H1 (cell line): ENCODE measurements around the gene ASXL2. TPM values are rescaled to one million over a fixed set of nuclear protein-coding genes. Genes with fewer than 3 reads are reported as not detected.

ENCODE experiments used
- CTCF ChIA-PET: fragments of 300-600 bp; sonication (Branson Sonifier 250); formaldehyde crosslinking; loops from one replicate; lab custom pipeline; 2021; ENCODE audit not compliant: partially characterized antibody; lab: Charles Lee
- POLR2A ChIA-PET: fragments of 300-600 bp; sonication (Branson Sonifier 250); formaldehyde crosslinking; loops from one replicate; lab custom pipeline; 2021; ENCODE audit warnings: inconsistent platforms; ENCODE audit not compliant: partially characterized antibody; lab: Charles Lee
- DNase-seq, 2 experiments: peaks; one replicate each; pipeline versions ENCODE4 v3.0.0 to v3.0.0-alpha.2; 2010 to 2022; ENCODE audit warnings: low spot score in 2 of 2, low read depth in 1 of 2, mixed read lengths in 1 of 2
- FAIRE-seq: peaks from 2 replicates; lab custom pipeline; 2011; peaks lifted over from hg19 to GRCh38; lab: Jason Lieb, UNC
- H2AFZ ChIP-seq: 2 replicates; pipeline ENCODE4 v1.8.1; 2012; ENCODE audit warnings: low read length, inconsistent platforms
- H2AK5ac ChIP-seq: 2 replicates; pipeline ENCODE4 v1.6.1; 2013; ENCODE audit warnings: low read depth, low read length
- H2BK120ac ChIP-seq: replicated peaks from 2 replicates; pipeline ENCODE3; 2013; ENCODE audit warnings: low read depth, low read length, inconsistent platforms
- H2BK12ac ChIP-seq: 2 replicates; pipeline ENCODE4 v1.6.1; 2013; ENCODE audit warnings: low read depth, low read length
- H2BK15ac ChIP-seq: 2 replicates; pipeline ENCODE4 v1.6.1; 2013; ENCODE audit warnings: low read length
- H2BK20ac ChIP-seq: 2 replicates; pipeline ENCODE4 v1.6.1; 2013; ENCODE audit warnings: low read length
- H2BK5ac ChIP-seq: 2 replicates; pipeline ENCODE4 v1.6.1; 2013; ENCODE audit warnings: low read depth, low read length
- H3K14ac ChIP-seq: 2 replicates; pipeline ENCODE4 v1.6.1; 2013; ENCODE audit warnings: inconsistent platforms; ENCODE audit not compliant: insufficient read length
- H3K18ac ChIP-seq: 2 replicates; pipeline ENCODE4 v1.6.1; 2013; ENCODE audit warnings: low read length; ENCODE audit errors: extremely low read depth
- H3K23ac ChIP-seq: 2 replicates; pipeline ENCODE4 v1.6.1; 2013; ENCODE audit warnings: inconsistent platforms; ENCODE audit not compliant: insufficient read length
- H3K23me2 ChIP-seq: 2 replicates; pipeline ENCODE4 v1.6.1; 2013; ENCODE audit warnings: low read depth, low read length
- H3K27ac ChIP-seq: 2 replicates; pipeline ENCODE4 v1.6.1; 2011; ENCODE audit warnings: low read depth, low read length, inconsistent platforms
- H3K27me3 ChIP-seq, 4 experiments: replicated peaks in 1 of 4; 1 replicate in 1 of 4; 2 replicates in 3 of 4; pipeline versions ENCODE4 v1.6.1 to v1.8.1; 2011 to 2013; ENCODE audit warnings: low read length in 3 of 4, mild to moderate bottlenecking in 3 of 4, inconsistent platforms in 2 of 4, mixed read lengths in 2 of 4, moderate library complexity in 1 of 4; ENCODE audit not compliant: control insufficient read depth in 3 of 4, insufficient read depth in 3 of 4; ENCODE audit errors: extremely low read depth in 1 of 4
- H3K36me3 ChIP-seq, 4 experiments: 2 replicates each; pipeline versions ENCODE4 v1.6.1 to v1.8.1; 2011 to 2013; ENCODE audit warnings: mild to moderate bottlenecking in 4 of 4, low read length in 3 of 4, moderate library complexity in 2 of 4, control low read depth in 1 of 4, inconsistent platforms in 1 of 4; ENCODE audit not compliant: insufficient read depth in 4 of 4, control insufficient read depth in 2 of 4
- H3K4ac ChIP-seq: replicated peaks from 2 replicates; pipeline ENCODE3; 2013; ENCODE audit warnings: low read length, low read depth, mixed read lengths, inconsistent platforms; ENCODE audit not compliant: insufficient read length
- H3K4me1 ChIP-seq, 4 experiments: replicated peaks in 1 of 4; 1 replicate in 1 of 4; 2 replicates in 3 of 4; pipeline versions ENCODE4 v1.6.1 to v1.8.1; 2011 to 2013; ENCODE audit warnings: low read length in 3 of 4, inconsistent platforms in 2 of 4, mixed read lengths in 1 of 4; ENCODE audit not compliant: insufficient read depth in 4 of 4, control insufficient read depth in 3 of 4
- H3K4me2 ChIP-seq, 2 experiments: 2 replicates each; pipeline versions ENCODE4 v1.6.1 to v1.8.1; 2011 to 2013; ENCODE audit warnings: low read depth in 2 of 2, low read length in 2 of 2, control low read depth in 1 of 2, inconsistent platforms in 1 of 2, mild to moderate bottlenecking in 1 of 2; ENCODE audit not compliant: insufficient read depth in 1 of 2
- H3K4me3 ChIP-seq, 4 experiments: fragments of 200-600, 300-600 bp in 1 of 4; sonication (generic), shearing (Covaris generic), sonication (Bioruptor Twin) in 1 of 4; 2 replicates each; pipeline versions ENCODE4 v1.5.1 to v1.8.1; 2011 to 2016; ENCODE audit warnings: low read length in 4 of 4, low read depth in 3 of 4, control low read depth in 2 of 4, inconsistent platforms in 2 of 4, mild to moderate bottlenecking in 2 of 4, mixed read lengths in 1 of 4, moderate library complexity in 1 of 4; ENCODE audit not compliant: insufficient read depth in 2 of 4; ENCODE audit errors: extremely low read depth in 1 of 4
- H3K56ac ChIP-seq: replicated peaks from 2 replicates; pipeline ENCODE3; 2013; ENCODE audit warnings: low read depth, mild to moderate bottlenecking, mixed read lengths, low read length, inconsistent platforms; ENCODE audit not compliant: insufficient read length
- H3K79me1 ChIP-seq: 2 replicates; pipeline ENCODE4 v1.6.1; 2013; ENCODE audit warnings: low read depth, low read length, control low read depth
- H3K79me2 ChIP-seq, 2 experiments: 2 replicates each; pipeline versions ENCODE4 v1.6.1 to v1.8.1; 2012 to 2013; ENCODE audit warnings: low read length in 2 of 2, mild to moderate bottlenecking in 2 of 2, inconsistent platforms in 1 of 2; ENCODE audit not compliant: insufficient read depth in 2 of 2, control insufficient read depth in 1 of 2
- H3K9ac ChIP-seq, 4 experiments: replicated peaks in 1 of 4; 1 replicate in 1 of 4; 2 replicates in 3 of 4; pipeline versions ENCODE4 v1.6.1 to v1.8.1; 2011 to 2013; ENCODE audit warnings: low read depth in 3 of 4, low read length in 3 of 4, control low read depth in 2 of 4, mild to moderate bottlenecking in 2 of 4, moderate library complexity in 2 of 4, inconsistent platforms in 1 of 4; ENCODE audit errors: extremely low read depth in 1 of 4
- H3K9me3 ChIP-seq, 2 experiments: 2 replicates each; pipeline versions ENCODE4 v1.6.1 to v1.8.1; 2012 to 2013; ENCODE audit warnings: mild to moderate bottlenecking in 2 of 2, moderate library complexity in 2 of 2, control low read depth in 1 of 2, inconsistent platforms in 1 of 2, low read depth in 1 of 2, low read length in 1 of 2, mixed read lengths in 1 of 2; ENCODE audit not compliant: insufficient read depth in 2 of 2
- H4K20me1 ChIP-seq, 2 experiments: replicated peaks in 1 of 2; 2 replicates each; pipeline versions ENCODE3 to v1.8.1; 2011 to 2013; ENCODE audit warnings: inconsistent platforms in 2 of 2, low read length in 2 of 2, mild to moderate bottlenecking in 1 of 2; ENCODE audit not compliant: insufficient read depth in 2 of 2, control insufficient read depth in 1 of 2
- H4K5ac ChIP-seq: 2 replicates; pipeline ENCODE4 v1.6.1; 2013; ENCODE audit warnings: low read length, low read depth, mixed read lengths, inconsistent platforms; ENCODE audit not compliant: insufficient read length
- H4K8ac ChIP-seq: 2 replicates; pipeline ENCODE4 v1.8.0; 2013; ENCODE audit warnings: mild to moderate bottlenecking, moderate library complexity, low read length, inconsistent platforms; ENCODE audit not compliant: insufficient read depth; ENCODE audit errors: extremely low read depth
- H4K91ac ChIP-seq: replicated peaks from 2 replicates; pipeline ENCODE3; 2013; ENCODE audit warnings: low read length, mixed read lengths, inconsistent platforms; ENCODE audit not compliant: insufficient read length
- CREB1 ChIP-seq: IDR thresholded peaks from 2 replicates; pipeline ENCODE4 v1.6.1; 2012; ENCODE audit warnings: inconsistent platforms
- PHF8 ChIP-seq: fragments of 200-600 bp; sonication (generic); conservative IDR thresholded peaks from 2 replicates; pipeline ENCODE4 v1.7.1; 2012; ENCODE audit warnings: low read depth, mild to moderate bottlenecking, inconsistent platforms, low read length, moderate library complexity
- RFX5 ChIP-seq: IDR thresholded peaks from 2 replicates; pipeline ENCODE4 v1.6.1; 2011; ENCODE audit warnings: low read depth, low read length, improper control_type of control experiment, borderline replicate concordance
- WGBS, 2 experiments: shearing (Covaris generic) in 1 of 2; methylation state at CpG; one replicate each; pipeline versions ENCODE4 v1.1.6 to v1.1.7; 2013 to 2015; ENCODE audit warnings: low lambda C conversion rate in 2 of 2, mixed read lengths in 2 of 2, inconsistent platforms in 1 of 2, low coverage in 1 of 2, missing lambda C conversion rate in 1 of 2; ENCODE audit not compliant: insufficient replicate concordance in 2 of 2, insufficient coverage in 1 of 2, insufficient read length in 1 of 2; ENCODE audit errors: extremely low coverage in 1 of 2, missing lambda C conversion rate in 1 of 2; 5-methylcytosine and 5-hydroxymethylcytosine counted together
- polyA plus RNA-seq, 7 experiments: library from polyadenylated mRNA; depleted of rRNA in 3 of 7; stranded (reverse) in 5 of 7; unstranded in 2 of 7; fragments of >200 nt in 5 of 7; fragments of 200-250 nt in 2 of 7; gene quantifications; 1 replicate in 5 of 7; 2 replicates in 1 of 7; 4 replicates in 1 of 7; pipeline versions ENCODE4 v1.2.1 to v1.2.3, GENCODE V29; 2011 to 2013; ENCODE audit warnings: missing spikeins in 2 of 7, mixed read lengths in 2 of 7
- total RNA-seq: library from RNA; stranded (reverse); fragmentation: NEBNext Ultra II Directional; extraction: Animal tissue kit (Norgen Biotek cat#: 25700); gene quantifications from 2 replicates; pipeline ENCODE4 v1.2.1, GENCODE V29; 2021

ASXL2 gene
- total and polyA plus RNA-seq, 2 of the 8 experiments (the other 6 are each of a cell fraction or from before 2014, with no cell fraction given): 7.2 to 41.3 TPM

DNA sequence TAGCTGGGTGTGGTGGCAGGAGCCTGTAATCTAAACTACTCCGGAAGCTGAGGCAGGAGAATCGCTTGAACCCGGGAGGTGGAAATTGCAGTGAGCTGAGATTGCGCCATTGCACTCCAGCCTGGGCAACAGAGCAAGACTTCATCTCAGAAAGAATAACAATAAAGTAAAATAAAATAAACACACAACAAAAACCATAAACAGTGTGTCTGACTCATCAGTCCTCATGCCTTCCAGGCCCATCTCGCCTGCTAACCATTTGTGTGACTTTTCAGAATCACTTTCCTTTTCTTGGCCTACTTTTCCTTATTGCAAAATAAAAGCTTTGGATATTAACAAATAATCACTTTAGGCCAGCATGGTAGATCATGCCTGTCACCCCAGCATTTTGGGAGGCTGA lies 42.0 kb upstream of the ASXL2 start:
- Histone ChIP-seq H2BK120ac (no peak overlapping the region), H3K18ac (no peak overlapping the region), H2BK5ac (no peak overlapping the region), H3K56ac (no peak overlapping the region), H3K9me3 (no peaks in the 10 kb centered on the region), H4K5ac (no peak overlapping the region), H3K14ac (no peak overlapping the region), H4K20me1 (no peaks in the 10 kb centered on the region), H3K4ac (no peak overlapping the region), H4K91ac (no peak overlapping the region), H3K27me3 (no peaks in the 10 kb centered on the region), H2BK15ac (no peak overlapping the region), H3K36me3 (no peaks in the 10 kb centered on the region), H2AK5ac (no peak overlapping the region), H3K79me1 (no peaks in the 10 kb centered on the region), H4K8ac (no peak overlapping the region), H3K23ac (no peak overlapping the region), H2BK20ac (no peak overlapping the region), H2BK12ac (no peak overlapping the region), H2AFZ (no peak overlapping the region), H3K27ac (no peak overlapping the region), H3K79me2 (no peaks in the 10 kb centered on the region), H3K23me2 (no peaks in the 10 kb centered on the region), H3K4me2 (no peak overlapping the region), H3K4me3 (no peak overlapping the region), H3K4me1 (0 out of 7 replicates have a peak, but pooled peaks cover 0 to 2% (median 0%) of the 10 kb centered on the region in 4 experiments), H3K9ac (no peak overlapping the region)
- ChIA-PET POLR2A (interaction anchor here (0.9 kb wide), 1 partner anchor 30 kb away, joined by 3 read pairs; no protein-coding TSS in a partner anchor), CTCF (no interaction called here)
- no peak for FAIRE-seq
- WGBS, 2 experiments: 93% methylated on average over 5 of the region's 5 CpGs; no CpG with 5 or more reads in 1 of the 2 experiments
- TF ChIP-seq CREB1: no peak
- TF ChIP-seq RFX5: no peak
- TF ChIP-seq PHF8: no peak
- DNase-seq: no peak
